HT1080 (cell line): ENCODE measurements around the gene NDUFAF8. TPM values are rescaled to one million over a fixed set of nuclear protein-coding genes. Genes with fewer than 3 reads are reported as not detected.
A peak's percentile ranks its signal among the peaks of the same experiment; 100 is the strongest.

Experiments
- DNase-seq: peaks from one replicate; pipeline ENCODE4 v3.0.0-alpha.2; 2015; ENCODE audit warnings: low read depth
- total RNA-seq: library from RNA; depleted of rRNA; stranded (reverse); fragments of >200 nt; shearing (Covaris generic); gene quantifications from 2 replicates; pipeline ENCODE4 v1.2.3, GENCODE V29; 2014

Gene NDUFAF8
- total RNA-seq, 1 experiment from 2014 or later, result 122 TPM

DNA sequence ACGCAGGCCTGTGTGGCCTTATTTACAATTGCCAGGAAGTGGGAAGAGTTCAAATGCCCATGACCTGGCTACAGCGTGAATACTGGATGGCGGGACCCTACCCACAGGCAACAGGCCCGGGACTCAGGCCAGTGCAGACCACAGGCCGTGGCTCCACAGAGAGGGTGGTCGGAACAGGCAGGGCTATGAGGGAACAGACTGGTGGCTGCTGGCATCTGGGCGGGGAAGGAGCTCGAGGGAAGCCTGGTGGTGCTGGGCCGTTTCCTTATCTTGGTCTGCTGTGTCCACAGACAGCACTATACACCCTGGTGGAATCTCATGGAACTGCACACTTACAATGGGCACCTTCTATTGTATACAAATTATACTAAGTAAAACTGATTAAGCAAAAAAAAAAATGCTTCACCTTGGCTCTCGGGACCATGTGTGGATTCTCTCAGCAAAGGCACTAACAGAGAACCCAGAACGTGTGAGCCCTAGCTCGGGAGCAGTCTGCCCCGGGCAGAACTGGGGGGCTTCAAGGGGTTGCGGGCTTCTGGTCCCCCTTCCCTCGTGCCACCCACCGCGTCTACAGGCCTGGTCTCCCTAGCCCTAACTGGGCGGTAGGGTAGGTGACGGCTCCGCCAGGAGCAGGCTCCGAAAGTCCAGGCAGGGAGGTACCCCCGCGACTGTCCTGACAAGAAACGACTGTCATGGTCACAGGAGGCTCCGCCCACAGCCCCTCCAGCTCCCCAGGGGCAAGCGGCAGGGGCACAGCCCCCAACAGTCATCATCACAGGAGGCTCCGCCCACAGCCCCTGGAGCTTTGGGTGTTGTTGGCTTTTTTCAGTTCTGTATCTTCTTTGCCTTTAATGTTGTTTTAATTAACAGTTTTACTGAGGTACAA, 38.2 kb upstream of the NDUFAF8 start:
- peak; percentile 61 for DNase-seq

DNA sequence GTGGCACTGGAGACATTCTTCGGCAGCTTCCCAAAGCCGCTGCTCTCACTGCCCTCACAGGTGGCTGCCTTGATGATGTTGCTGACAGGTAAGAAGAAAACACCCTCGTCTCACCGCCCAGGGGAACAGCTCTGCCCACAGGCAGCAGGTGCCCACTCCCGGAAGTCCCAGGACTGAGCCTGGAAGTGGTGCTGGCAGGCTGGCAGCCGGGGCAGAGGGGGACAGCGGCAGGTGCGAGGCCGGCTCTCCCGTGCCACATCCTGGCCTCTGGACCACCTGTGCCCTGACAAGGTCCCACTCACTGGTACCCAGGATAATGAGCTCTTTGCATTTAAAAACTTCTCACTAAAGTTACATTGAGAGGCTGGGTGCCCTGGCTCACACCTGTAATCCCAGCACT, 36.8 kb upstream of the NDUFAF8 start:
- no peak for DNase-seq

DNA sequence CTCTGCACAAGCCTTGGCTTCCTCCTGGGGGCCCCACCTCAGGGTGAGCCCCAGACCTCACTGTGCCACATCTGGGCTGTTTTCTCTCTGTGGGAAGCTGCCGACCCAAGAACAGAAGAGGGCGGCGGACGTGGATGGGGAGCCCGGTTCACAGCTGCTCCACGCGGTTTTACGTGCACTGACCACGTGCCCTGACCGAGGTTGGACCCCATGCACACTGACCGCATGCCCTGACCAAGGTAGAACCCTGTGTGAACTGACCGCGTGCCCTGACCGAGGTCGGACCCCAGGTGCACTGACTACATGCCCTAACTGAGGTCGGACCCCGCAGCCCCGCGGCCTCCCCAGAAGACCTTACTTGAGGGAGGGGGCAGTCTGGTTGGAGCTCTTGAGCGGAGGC, 36.0 kb upstream of the NDUFAF8 start:
- DNase-seq, result no peak

DNA sequence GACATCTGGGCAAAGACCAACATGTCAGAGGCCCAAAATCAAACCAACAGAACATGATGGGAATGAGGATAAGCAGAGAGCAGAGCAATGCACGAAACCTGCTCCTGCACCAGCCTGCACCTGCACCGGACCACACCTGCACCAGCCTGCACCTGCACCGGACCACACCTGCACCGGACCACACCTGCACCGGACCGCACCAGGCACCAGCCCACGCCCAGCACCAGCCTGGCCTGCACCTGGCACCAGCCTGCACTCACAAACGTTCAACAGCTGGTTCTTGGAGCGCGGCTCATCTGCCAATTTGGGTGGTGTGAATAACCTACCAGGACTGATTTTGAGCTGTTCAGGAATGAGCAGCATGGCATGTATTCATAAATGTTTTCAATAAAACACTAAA, 34.5 kb upstream of the NDUFAF8 start:
- DNase-seq, result no peak

DNA sequence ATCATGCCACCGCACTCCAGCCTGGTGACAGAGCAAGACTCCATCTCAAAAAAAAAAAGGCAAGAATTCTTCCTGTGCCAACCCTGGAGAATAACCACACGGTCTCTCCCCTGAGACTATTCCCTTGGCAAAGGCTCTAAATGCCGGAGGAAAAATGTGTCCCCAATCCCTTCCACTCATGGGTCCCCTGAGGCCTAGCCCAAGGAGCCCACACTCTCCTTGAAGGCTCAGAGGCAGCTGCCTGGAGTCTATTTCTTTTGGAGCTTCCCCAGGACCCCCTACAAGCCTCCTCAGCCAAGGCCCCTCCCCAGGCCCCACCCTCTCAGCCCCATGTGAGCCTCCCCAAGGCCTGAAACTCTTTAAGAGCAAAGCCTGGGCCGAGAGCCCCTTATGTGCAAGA, 33.0 kb upstream of the NDUFAF8 start:
- DNase-seq, result no peak

DNA sequence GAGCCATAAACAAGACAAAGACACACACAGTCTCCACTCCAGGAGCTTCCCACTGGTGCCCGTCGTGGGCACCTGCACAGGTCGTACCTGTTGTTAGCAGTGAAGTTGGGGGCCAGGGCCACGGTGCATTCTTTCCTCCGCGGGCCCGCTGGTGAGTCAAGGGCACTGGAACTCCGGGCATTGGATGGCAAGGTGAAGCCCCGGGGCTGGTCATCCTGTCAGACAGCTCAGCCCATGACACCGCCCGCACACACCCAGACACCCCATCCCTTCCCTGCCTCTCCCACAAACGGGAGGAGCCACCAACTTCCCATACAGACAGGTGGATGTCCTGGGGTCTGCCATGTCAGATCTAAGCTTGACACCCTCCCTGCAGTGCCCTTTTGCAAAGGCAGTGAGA, 32.5 kb upstream of the NDUFAF8 start:
- no peak for DNase-seq

DNA sequence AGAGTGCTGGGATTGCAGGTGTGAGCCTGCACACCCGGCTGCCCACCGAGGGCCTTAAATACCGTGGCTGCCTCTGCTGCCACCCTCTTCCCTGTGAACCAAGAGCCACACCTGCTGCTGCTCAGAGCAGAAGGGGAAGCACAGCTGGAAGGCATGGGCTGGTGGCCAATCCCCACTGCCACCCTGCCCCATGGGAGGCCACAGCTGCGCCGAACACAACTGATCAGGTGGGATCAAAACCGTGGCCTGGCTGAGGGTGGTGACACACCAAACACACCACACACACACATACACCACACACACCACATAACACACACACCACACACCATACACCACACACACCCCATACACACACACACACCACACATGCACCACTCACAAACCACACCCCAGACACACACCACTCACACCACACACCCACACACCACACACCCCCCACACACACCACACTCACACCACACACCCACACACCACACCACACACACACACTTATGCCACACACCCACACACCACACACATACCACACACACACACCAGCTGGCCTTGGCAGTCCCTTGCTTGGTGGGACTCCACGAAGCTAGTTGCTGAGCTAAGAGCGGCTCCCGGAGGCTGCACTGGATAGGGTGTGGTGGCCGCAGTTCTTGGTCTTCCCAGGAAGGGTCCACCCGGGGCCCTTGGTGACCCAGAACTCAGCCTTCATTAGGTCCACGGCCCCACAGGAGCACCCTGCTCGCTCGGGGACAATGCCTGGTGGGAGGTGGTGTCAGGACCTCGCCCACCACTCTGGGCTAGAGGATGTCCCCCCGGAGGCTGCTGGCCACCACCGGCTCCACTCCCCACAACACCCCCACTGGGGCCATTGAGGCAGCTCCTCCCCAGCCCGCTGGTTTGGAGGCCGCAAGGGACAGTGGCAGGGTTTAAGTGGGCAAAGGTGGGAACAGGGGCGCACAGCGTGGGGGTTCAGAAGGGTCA, 31.2 kb upstream of the NDUFAF8 start:
- no peak for DNase-seq

DNA sequence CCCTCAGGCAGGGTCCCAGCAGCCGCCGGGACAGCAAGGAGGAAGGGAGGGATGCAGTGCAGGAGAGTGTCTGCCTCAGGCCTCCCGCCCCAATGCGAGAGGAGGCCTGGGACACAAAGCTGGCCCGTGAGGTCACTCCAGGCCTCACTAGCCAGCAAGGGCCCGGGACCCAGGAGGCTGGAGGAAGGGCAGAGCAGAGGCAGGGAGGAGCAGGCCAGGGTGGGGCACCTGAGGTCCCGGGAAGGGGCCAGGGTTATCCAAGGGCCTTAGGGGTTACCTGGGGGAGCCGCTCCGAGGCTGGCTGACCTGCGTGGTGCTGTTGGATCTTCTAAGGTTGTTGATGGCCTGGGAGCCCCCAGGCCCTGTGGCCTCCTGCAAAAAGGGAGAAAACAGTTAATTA, 30.5 kb upstream of the NDUFAF8 start:
- no peak for DNase-seq

DNA sequence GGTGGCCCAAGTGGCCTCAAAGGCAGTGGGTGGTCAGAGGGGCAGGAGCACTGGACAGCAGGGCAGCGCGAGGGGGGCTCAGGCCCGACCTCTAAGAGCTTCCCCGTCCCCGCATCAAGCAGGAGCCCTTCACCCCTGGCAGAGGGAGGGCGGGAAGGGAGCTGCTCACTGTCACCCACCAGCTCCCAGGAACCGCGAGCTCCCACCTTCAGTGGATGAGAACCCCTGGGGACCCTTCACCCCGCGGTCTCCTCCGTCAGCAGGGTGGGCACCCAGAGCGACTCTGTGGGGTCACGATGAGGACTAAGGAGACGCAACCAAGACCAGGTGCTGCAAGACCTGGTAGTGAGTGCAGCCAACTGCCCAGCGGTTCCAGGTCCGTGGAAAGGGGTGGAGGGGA, 30.0 kb upstream of the NDUFAF8 start:
- DNase-seq, result no peak

DNA sequence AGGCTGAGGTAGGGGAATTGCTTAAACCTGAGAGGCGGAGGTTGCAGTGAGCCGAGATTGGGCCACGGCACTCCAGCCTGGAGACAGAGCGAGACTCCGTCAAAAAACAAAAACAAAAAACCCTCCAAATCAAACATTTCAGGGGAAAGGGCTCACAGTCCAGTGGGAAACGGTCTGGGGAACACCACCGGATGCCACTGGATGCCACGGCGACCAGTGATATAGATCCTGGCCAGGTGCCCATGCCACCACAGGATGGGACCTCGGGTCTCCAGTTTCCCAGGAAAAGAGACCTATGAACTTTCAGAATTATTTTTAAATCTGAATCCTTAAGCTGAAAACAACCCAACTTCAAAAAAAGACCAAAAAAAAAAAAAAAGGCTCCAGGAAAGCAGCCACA, 28.7 kb upstream of the NDUFAF8 start:
- no peak for DNase-seq

DNA sequence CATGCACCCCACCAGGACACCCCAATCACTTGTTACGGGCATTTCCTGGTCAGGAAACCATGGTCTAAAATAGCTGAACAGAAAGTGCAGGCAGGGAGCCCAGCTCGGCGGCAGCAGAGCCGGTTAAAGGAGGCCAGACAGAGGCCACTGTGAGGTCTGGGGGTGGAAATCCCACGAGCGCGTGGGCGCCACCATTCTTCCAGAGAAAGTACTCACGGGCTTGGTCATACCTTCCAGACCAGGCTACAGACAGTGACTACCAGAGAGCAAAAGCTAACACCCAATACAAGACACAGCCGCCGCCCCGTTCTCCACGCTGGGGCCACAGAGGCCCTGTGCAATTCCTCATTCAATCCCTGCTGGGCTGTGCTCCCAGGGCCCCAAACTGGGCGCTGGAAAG, 28.2 kb upstream of the NDUFAF8 start:
- DNase-seq, result no peak

DNA sequence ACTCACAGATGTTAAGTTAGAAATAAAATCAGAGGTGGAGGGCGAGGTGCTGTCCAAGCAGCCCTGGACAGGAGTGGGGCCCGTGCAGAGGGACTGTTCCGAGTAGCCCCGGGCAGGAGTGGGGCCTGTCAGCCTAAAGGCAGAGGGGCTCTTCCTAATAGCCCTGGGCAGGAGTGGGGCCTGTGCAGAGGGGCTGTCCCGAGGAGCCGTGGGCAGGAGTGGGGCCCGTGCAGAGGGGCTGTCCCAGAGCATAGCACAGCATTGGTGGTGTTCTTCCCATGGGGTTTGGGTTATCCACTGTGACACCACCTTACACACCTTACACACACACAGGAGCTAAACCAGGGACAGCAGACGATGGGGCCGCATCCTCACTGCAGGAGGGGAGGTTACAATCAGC, 26.8 kb upstream of the NDUFAF8 start:
- no peak for DNase-seq

DNA sequence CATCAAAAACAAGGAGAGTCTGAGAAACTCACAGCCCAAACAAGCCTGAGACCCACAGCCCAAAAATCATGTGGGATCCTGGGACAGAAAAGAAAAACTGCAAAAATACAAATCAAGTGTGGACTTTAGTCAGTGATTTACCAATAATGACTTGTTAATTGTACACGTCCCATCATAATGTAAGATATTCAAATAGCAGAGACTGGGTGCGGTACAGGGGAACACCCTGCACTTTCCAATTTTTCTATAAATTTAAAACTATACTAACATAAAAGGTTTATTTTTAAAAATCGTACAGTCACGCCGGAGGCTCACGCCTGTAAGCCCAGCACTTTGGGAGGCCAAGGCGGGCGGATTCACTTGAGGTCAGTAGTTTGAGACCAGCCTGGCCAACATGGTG, 25.1 kb upstream of the NDUFAF8 start:
- DNase-seq, result no peak

DNA sequence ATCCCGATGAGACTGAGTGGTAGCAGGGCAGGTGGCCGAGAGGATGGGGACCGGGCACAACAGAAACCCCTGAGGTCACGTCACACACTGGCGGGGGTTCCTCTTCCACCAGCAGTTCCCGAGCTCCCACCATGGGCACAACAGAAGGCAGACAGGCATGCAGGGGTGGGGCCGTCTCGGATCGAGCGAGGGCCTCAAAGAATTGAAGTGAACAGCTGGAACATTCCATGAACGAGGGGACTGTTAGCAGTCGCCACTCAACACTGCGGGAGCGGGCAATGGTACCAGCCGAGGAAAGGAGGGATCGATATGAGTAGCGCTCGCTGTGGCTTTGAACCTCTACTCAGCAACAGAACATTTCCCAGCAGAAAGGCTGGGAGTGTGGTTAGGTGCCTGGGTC, 21.6 kb upstream of the NDUFAF8 start:
- no peak for DNase-seq

DNA sequence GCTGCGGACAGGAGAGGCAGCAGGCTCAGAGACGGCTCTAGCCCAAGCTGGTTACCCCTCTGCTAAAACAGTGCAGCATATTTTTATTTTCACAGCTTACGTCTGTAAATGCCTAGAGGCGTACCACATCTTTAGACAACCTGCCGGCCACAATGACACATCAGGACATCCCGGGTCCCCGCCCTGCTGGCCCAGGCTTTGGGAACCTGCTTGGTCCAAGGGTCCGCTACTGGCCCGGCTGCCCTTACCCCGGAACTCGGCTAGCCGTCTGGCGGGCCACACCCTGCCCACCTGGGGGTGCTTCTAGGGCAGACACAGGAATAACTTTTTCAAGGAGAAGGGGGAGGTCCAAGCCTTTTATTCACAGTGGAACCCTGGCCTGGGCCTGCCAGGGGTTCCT, 20.7 kb upstream of the NDUFAF8 start:
- no peak for DNase-seq

DNA sequence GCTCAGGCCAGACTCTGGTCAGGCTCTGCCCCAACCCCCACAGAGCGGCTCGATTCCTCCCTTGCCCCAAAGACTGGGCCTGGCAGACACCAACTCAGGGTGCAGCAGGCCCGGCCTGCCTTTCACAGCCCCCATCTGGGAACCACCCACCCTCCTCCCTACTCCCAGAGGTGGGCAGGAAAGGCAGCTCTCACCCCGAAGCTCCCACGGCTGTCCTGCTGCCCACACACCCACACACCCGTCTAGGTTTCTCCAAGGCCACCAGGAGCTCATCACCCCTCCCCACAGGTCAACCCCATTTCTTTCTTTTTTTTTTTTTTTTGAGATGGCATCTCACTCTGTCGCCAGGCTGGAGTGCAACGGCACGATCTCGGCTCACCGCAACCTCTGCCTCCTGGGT, 20.1 kb upstream of the NDUFAF8 start:
- DNase-seq, result no peak

DNA sequence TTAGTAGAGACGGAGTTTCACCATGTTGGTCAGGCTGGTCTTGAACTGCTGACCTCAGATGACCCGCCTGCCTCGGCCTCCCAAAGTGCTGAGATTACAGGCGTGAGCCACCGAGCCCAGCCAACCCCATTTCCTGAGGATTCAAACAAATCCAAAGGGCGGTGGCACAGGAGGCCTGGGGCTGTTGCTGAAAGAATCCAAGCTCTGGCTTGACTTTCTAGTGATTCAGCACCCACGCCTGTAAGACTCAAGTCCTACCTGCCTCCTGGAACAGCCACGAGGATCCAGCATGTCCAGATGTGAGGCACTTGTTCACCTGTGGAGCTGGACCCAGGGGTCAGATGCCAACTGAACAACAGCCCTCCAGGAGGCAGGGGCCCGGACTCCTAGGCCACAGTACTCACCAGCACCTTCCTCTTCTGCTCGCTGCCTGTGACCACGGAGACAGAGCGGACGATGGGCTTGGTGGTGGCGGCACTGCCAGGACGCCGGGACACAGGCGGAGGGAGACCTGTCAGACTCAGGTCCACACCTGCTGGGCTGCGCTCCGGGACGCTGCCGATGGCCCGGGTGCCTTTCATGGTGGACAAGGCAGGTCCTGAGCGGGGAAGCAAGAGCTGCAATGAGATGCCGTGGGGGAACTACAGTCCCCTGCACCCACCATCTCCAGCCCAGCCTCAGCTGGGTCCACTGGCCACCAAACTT, 19.5 kb upstream of the NDUFAF8 start:
- no peak for DNase-seq

DNA sequence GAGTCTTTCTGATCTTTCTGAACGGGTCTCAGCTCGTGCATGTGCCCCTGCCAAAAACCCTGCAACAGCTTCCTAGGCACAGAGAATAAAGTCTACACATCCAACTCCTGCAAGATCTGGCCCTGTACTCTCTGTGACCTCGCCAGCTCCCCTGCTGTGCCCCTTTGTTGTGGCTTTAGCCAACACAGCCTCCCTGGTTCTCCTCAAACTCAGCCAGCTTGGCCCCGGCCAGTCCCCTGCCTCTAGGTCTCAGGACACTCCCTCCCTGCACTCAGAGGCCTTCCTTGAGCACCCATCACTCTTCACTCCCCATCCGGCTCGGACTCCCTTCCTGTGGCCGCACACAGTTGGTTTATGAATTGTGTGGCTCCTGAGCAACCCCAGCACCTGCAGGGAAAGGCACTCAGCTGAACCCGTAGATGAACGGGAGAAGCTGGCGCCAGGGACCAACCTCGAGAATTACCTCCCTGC, 17.7 kb upstream of the NDUFAF8 start:
- DNase-seq, result no peak

DNA sequence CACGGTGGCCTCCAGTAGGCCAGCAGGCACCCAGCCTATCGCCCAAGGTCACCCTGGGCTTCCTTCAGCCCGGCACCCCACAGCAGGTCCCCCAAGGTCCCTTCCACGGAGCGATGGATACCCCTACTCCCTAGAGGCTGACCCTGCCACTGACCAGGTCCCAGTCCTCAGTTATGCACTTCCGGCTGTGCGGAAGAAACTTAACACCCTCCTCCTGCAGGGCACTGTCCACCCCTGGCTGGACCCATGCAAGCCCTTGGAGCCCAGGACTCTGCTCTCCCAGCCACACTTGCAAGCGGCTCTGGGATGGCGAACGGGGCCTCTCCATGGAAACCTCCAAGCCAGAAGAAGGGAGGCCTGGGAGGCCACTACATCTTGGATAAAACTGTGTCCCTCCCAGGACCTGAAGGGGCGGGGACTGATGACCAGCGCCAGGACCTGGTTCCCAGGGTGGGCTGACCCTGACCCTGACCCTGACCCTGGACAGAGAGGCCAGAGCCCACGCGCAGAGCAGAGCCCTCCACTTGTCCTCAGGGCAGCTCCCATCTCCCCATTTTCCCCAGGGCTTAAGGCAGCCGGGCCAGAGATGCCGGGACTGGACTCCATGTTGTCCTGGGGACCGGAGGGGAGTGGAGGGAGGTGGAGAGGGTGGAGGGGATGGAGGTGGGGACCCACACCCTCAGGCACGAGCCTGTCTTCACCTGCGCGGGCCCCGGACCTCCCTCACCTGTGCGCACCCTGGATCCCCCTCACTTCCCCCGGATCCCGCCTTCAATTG, 17.1 kb upstream of the NDUFAF8 start:
- no peak for DNase-seq

DNA sequence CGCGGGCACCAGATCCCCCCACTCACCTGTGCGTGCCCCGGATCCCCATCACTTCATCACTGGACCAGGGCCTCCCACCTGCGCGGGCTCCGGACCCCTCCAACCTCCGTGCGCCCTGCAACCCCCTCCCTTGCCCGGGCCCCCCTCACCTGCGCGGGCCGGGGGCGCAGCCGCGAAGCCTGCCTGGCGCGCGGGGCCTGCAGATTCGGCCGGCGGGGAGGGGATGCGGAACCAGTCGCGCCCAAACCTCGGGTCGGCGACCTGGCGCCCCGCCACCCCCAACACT, 16.6 kb upstream of the NDUFAF8 start:
- no peak for DNase-seq
